K562 (cell line): ENCODE measurements around the gene POLR3GL. TPM values are rescaled to one million over a fixed set of nuclear protein-coding genes. Genes with fewer than 3 reads are reported as not detected.
A peak's percentile ranks its signal among the peaks of the same experiment; 100 is the strongest.

Experiments
- ATF1 ChIP-seq, 2 experiments: fragments of 450-650 bp in 1 of 2; IDR thresholded peaks; 2 replicates each; pipeline ENCODE4 v1.6.1; 2016; ENCODE audit warnings: missing compliant biosample characterization in 1 of 2, missing genetic modification characterization in 1 of 2
- BRCA1 ChIP-seq, 2 experiments: fragments of 450-650 bp in 1 of 2; sonication (generic) in 1 of 2; formaldehyde crosslinking in 1 of 2; IDR thresholded peaks; 2 replicates each; pipeline versions ENCODE4 v1.5.0 to v1.6.1; 2017 to 2020; ENCODE audit warnings: mild to moderate bottlenecking in 1 of 2, missing genetic modification reagents in 1 of 2
- BRD4 ChIP-seq: fragments of 200-600 bp; sonication (generic); IDR thresholded peaks from 2 replicates; pipeline ENCODE4 v1.6.1; 2017; ENCODE audit warnings: inconsistent platforms
- BRD9 ChIP-seq: fragments of 450-650 bp; IDR thresholded peaks from 2 replicates; pipeline ENCODE4 v1.6.1; 2018; ENCODE audit warnings: low read depth; ENCODE audit not compliant: partially characterized antibody
- CBFA2T2 ChIP-seq: fragments of 450-650 bp; conservative IDR thresholded peaks from 2 replicates; pipeline ENCODE4 v1.6.1; 2017; ENCODE audit warnings: mild to moderate bottlenecking
- COPS2 ChIP-seq: fragments of 450-650 bp; conservative IDR thresholded peaks from 2 replicates; pipeline ENCODE4 v1.6.1; 2016; ENCODE audit warnings: mild to moderate bottlenecking, moderate library complexity
- ERF ChIP-seq: fragments of 450-650 bp; formaldehyde crosslinking; IDR thresholded peaks from 2 replicates; pipeline ENCODE4 v1.4.0; 2020; ENCODE audit warnings: mild to moderate bottlenecking, mixed read lengths
- GABPA ChIP-seq: fragments of 200-800 bp; sonication (Bioruptor generic); conservative IDR thresholded peaks from 2 replicates; pipeline ENCODE4 v1.6.1; 2016; ENCODE audit warnings: low read depth, missing genetic modification characterization, missing compliant biosample characterization
- IFI16 ChIP-seq: fragments of 250-450 bp; sonication (Bioruptor Pico); IDR thresholded peaks from 2 replicates; pipeline ENCODE4 v2.1.2; 2022; ENCODE audit warnings: mild to moderate bottlenecking, inconsistent platforms
- MYBL2 ChIP-seq, 2 experiments: fragments of 450-650 bp in 1 of 2; sonication (generic) in 1 of 2; formaldehyde crosslinking in 1 of 2; IDR thresholded peaks; 2 replicates each; pipeline versions ENCODE4 v1.6.1 to v1.8.1; 2017 to 2022; ENCODE audit warnings: borderline replicate concordance in 1 of 2, inconsistent platforms in 1 of 2, low read depth in 1 of 2, mild to moderate bottlenecking in 1 of 2, missing genetic modification reagents in 1 of 2, moderate library complexity in 1 of 2
- SAP30 ChIP-seq: fragments of 200-600 bp; sonication (generic); IDR thresholded peaks from 2 replicates; pipeline ENCODE4 v1.6.1; 2012; ENCODE audit warnings: borderline replicate concordance, low read depth, mild to moderate bottlenecking, moderate library complexity, low read length, control low read depth, inconsistent platforms; ENCODE audit not compliant: insufficient read depth, poor library complexity, severe bottlenecking
- SIRT6 ChIP-seq: IDR thresholded peaks from one replicate; pipeline ENCODE4 v1.6.1; 2012; ENCODE audit warnings: low read depth, mild to moderate bottlenecking, control low read depth, inconsistent platforms, low read length, moderate library complexity
- SMAD1 ChIP-seq: fragments of 150-350 bp; IDR thresholded peaks from 2 replicates; pipeline ENCODE4 v1.6.1; 2014; ENCODE audit warnings: low read length, low read depth; ENCODE audit not compliant: partially characterized antibody
- ZNF217 ChIP-seq: sonication (generic); formaldehyde crosslinking; IDR thresholded peaks from 2 replicates; pipeline ENCODE4 v1.8.0; 2022; ENCODE audit warnings: mild to moderate bottlenecking, missing genetic modification reagents
- ZNF224 ChIP-seq: sonication (generic); formaldehyde crosslinking; IDR thresholded peaks from 2 replicates; pipeline ENCODE4 v1.8.0; 2022; ENCODE audit warnings: mild to moderate bottlenecking, missing genetic modification reagents
- ZNF707 ChIP-seq: fragments of 250-450 bp; sonication (Bioruptor Pico); conservative IDR thresholded peaks from 2 replicates; pipeline ENCODE4 v1.8.0; 2022; ENCODE audit warnings: inconsistent platforms, mild to moderate bottlenecking, moderate library complexity
- polyA plus RNA-seq, 8 experiments: library from polyadenylated mRNA; depleted of rRNA in 4 of 8; stranded (reverse) in 5 of 8; unstranded in 3 of 8; fragments of >200 nt; fragmentation: Nextera tagmentation in 2 of 8; fragmentation: Illumina TruSeq in 1 of 8; extraction: Ambion mirVana in 2 of 8; extraction: Trizol in 1 of 8; gene quantifications; 2 replicates each; pipeline versions ENCODE4 v1.2.1 to v1.2.3, GENCODE V29; 2011 to 2014; ENCODE audit warnings: inconsistent platforms in 1 of 8, missing spikeins in 1 of 8
- total RNA-seq, 7 experiments: library from RNA; depleted of rRNA in 6 of 7; stranded (reverse); fragments of >200 nt in 6 of 7; fragmentation: Illumina TruSeq in 2 of 7; extraction: Trizol in 2 of 7; gene quantifications; 2 replicates each; pipeline versions ENCODE4 v1.2.1 to v1.2.3, GENCODE V29; 2011 to 2021; ENCODE audit warnings: low replicate concordance in 1 of 7
- TF ChIP-seq, protein P1 (sequence below): fragments of 450-650 bp; IDR thresholded peaks from 2 replicates; pipeline ENCODE4 v1.6.1; 2016; ENCODE audit warnings: low read depth, mild to moderate bottlenecking, moderate library complexity
- TF ChIP-seq, protein P2 (sequence below): fragments of 200-800 bp; sonication (Bioruptor generic); IDR thresholded peaks from 2 replicates; pipeline ENCODE4 v1.6.1; 2016; ENCODE audit warnings: missing genetic modification characterization, missing compliant biosample characterization
- TF ChIP-seq, protein P3 (sequence below): fragments of 250-450 bp; sonication (Bioruptor Pico); IDR thresholded peaks from 2 replicates; pipeline ENCODE4 v1.6.1; 2021; ENCODE audit warnings: mild to moderate bottlenecking
- TF ChIP-seq, protein P4 (sequence below): fragments of 250-450 bp; sonication (Bioruptor Pico); IDR thresholded peaks from 2 replicates; pipeline ENCODE4 v1.4.0; 2020; ENCODE audit warnings: mild to moderate bottlenecking

Gene POLR3GL
- total and polyA plus RNA-seq, 9 of the 15 experiments (the other 6 are each of a cell fraction or from before 2014, with no cell fraction given) = 14.6 to 48.4 (median 38.2) TPM

DNA sequence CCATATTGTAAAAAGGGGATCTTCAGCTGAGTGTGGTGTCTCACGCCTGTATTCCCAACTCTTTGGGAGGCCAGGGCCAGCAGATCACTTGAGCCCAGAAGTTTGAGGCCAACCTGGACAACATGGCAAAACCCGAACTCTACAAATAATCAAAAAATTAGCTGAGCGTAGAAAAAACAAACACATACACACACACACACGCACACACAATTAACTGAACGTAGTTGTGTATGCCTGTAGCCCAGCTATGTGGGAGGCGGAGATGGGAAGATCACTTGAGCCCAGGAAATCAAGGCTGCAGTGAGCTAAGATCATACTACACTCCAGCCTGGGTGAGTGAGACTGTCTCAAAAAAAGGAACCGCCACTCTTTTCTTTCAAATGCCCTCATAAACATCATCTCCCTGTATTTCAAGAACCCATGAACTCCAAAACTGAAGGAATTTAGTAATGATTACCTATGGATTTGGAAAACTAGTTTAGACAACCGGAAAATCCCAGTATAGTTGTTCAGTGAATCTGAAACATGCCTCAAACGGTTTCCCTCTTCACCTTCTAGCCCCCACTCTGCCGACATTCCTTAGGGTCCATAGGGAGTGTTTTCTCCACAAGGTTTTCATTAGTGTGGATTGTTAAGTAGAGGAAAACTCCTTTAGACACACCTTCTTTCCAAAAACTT lies 27.4 kb downstream of the POLR3GL start (continued):
- no peak for TF ChIP-seq BRD9
- TF ChIP-seq SIRT6 = no peak
- no peak for TF ChIP-seq ZNF217 (CRISPR knock-in tag)
- peak; percentile 23 for TF ChIP-seq BRD4
- TF ChIP-seq, protein P1, sequence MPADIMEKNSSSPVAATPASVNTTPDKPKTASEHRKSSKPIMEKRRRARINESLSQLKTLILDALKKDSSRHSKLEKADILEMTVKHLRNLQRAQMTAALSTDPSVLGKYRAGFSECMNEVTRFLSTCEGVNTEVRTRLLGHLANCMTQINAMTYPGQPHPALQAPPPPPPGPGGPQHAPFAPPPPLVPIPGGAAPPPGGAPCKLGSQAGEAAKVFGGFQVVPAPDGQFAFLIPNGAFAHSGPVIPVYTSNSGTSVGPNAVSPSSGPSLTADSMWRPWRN = no peak
- TF ChIP-seq, protein P2, sequence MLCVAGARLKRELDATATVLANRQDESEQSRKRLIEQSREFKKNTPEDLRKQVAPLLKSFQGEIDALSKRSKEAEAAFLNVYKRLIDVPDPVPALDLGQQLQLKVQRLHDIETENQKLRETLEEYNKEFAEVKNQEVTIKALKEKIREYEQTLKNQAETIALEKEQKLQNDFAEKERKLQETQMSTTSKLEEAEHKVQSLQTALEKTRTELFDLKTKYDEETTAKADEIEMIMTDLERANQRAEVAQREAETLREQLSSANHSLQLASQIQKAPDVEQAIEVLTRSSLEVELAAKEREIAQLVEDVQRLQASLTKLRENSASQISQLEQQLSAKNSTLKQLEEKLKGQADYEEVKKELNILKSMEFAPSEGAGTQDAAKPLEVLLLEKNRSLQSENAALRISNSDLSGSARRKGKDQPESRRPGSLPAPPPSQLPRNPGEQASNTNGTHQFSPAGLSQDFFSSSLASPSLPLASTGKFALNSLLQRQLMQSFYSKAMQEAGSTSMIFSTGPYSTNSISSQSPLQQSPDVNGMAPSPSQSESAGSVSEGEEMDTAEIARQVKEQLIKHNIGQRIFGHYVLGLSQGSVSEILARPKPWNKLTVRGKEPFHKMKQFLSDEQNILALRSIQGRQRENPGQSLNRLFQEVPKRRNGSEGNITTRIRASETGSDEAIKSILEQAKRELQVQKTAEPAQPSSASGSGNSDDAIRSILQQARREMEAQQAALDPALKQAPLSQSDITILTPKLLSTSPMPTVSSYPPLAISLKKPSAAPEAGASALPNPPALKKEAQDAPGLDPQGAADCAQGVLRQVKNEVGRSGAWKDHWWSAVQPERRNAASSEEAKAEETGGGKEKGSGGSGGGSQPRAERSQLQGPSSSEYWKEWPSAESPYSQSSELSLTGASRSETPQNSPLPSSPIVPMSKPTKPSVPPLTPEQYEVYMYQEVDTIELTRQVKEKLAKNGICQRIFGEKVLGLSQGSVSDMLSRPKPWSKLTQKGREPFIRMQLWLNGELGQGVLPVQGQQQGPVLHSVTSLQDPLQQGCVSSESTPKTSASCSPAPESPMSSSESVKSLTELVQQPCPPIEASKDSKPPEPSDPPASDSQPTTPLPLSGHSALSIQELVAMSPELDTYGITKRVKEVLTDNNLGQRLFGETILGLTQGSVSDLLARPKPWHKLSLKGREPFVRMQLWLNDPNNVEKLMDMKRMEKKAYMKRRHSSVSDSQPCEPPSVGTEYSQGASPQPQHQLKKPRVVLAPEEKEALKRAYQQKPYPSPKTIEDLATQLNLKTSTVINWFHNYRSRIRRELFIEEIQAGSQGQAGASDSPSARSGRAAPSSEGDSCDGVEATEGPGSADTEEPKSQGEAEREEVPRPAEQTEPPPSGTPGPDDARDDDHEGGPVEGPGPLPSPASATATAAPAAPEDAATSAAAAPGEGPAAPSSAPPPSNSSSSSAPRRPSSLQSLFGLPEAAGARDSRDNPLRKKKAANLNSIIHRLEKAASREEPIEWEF (CRISPR knock-in tag) = no peak; the same call in 1 of the 2 replicates
- no peak for TF ChIP-seq CBFA2T2
- TF ChIP-seq, protein P3, sequence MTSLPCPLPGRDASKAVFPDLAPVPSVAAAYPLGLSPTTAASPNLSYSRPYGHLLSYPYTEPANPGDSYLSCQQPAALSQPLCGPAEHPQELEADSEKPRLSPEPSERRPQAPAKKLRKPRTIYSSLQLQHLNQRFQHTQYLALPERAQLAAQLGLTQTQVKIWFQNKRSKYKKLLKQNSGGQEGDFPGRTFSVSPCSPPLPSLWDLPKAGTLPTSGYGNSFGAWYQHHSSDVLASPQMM (CRISPR knock-in tag) = peak; percentile 87
- TF ChIP-seq ZNF707 (CRISPR knock-in tag) = no peak
- no peak for TF ChIP-seq SAP30
- TF ChIP-seq ZNF224 (CRISPR knock-in tag) = no peak
- 0 out of 2 replicates have a peak, but pooled peaks have one; percentile 13 for TF ChIP-seq GABPA
- TF ChIP-seq, protein P4, sequence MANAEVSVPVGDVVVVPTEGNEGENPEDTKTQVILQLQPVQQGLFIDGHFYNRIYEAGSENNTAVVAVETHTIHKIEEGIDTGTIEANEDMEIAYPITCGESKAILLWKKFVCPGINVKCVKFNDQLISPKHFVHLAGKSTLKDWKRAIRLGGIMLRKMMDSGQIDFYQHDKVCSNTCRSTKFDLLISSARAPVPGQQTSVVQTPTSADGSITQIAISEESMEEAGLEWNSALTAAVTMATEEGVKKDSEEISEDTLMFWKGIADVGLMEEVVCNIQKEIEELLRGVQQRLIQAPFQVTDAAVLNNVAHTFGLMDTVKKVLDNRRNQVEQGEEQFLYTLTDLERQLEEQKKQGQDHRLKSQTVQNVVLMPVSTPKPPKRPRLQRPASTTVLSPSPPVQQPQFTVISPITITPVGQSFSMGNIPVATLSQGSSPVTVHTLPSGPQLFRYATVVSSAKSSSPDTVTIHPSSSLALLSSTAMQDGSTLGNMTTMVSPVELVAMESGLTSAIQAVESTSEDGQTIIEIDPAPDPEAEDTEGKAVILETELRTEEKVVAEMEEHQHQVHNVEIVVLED (CRISPR knock-in tag) = no peak
- TF ChIP-seq BRCA1 (IDR thresholded peaks at IDR 0.05) = no peak
- TF ChIP-seq BRCA1 (CRISPR knock-in tag; IDR thresholded peaks at IDR 0.05) = no peak
- peak; percentile 32 for TF ChIP-seq SMAD1
- TF ChIP-seq IFI16 (CRISPR knock-in tag) = no peak
- TF ChIP-seq ERF = peak; percentile 99
- no peak for TF ChIP-seq COPS2
- no peak for TF ChIP-seq MYBL2 (IDR thresholded peaks at IDR 0.05; ENCODE audit: low read depth)
- no peak for TF ChIP-seq MYBL2 (CRISPR knock-in tag; IDR thresholded peaks at IDR 0.05; ENCODE audit: borderline replicate concordance)
- no peak for TF ChIP-seq ATF1 (CRISPR knock-in tag; IDR thresholded peaks at IDR 0.05)
- TF ChIP-seq ATF1 (tag; IDR thresholded peaks at IDR 0.05) = no peak
